ENCODE data around the gene TSEN34.
"Not testable (repeated sequence)": the region's sequence is repeated elsewhere in the genome, so short reads cannot be mapped to it uniquely, and the experiment has no call there.

The TSEN34 gene

DNA sequence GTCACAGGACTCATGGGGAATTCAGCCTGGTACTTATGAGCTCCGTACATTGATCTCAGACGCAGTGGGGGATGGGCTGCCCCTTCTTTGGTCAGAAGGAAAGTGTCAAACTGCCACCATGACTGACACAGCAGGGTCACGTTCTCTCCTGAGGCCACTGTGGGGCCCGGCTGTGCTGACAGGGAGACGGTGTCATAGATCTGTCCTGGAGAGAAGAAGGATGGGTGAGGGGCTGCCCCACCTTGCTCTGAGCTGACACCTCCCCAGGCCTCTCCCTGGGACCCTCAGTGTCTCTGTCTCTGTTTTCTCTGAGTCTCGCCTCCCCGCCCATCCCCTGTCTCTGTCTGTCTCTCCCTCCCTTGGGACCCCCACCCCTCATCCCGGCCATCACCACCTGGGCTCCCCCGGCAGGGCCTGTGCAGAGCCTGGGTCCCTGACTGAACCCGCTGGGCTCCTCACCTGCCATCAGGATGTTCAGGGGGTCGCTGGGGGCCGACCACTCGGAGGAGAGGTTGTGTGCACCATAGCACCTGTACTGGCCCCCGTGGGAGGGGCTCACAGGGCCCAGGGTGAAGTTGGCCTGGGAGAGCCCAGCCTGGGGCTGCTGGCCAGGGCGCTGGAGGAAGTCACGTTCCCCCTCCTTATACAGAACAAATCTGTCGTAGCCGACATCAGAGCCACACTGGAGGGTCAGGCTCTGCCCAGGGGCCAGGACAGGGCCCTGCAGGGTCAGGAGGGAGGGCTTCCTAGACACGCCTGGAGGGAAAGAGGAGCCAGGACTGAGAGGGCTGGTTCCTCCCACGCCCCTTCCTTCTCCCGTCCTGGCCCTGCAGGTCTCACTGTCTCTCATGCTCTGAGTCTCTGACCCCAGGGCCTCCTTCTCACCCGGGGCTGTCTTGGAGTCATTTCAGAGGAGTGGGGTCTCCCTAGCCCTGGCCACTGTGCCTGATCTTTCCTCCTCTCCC, 49.5 kb downstream of the TSEN34 start:
- not testable (repeated sequence) for DNase-seq

DNA sequence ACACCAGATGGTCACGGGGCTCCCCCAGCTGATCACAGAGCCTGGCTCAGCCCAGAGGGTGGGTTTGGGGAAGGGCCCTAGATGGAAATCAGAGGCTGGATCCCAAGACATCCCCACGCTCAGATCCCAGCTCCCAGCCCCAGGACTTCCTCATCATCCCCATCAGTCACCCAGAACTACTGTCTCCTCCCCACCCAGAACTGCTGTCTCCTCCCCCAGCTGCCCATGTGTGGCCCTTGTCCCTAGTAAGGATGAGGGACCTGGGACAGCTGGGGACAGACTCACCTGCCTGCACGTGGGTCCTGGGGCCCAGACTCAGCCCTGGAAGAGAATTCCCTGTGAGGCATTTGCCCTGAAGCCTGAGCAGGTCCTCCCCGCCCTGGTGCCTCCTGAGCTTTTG, 51.1 kb downstream of the TSEN34 start:
- not testable (repeated sequence) for DNase-seq

DNA sequence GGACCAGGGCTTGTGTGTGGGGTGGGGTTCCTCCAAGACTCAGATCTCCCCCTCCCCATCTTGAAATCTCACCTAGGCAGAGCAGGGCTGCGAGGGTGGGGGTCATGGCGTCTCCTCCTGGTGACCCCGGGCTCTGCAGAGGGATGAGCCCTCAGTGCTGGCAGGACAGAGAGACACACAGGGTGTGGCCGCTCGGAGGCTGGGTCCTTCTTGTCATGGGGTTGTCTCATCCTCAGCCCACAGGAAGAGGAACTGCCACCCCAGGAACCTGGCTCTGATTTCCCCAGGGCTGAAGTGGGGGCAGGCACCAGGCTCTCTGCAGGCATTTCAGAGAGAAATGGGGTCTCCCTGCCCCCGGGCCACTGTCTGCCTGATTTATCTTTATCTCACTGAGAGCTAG, 51.5 kb downstream of the TSEN34 start, which contains the start of gene LILRA6:
Gene LILRA6 (minus strand): TSS at position 145 of the 400 bp plus-strand sequence.
- not testable (repeated sequence) for DNase-seq

DNA sequence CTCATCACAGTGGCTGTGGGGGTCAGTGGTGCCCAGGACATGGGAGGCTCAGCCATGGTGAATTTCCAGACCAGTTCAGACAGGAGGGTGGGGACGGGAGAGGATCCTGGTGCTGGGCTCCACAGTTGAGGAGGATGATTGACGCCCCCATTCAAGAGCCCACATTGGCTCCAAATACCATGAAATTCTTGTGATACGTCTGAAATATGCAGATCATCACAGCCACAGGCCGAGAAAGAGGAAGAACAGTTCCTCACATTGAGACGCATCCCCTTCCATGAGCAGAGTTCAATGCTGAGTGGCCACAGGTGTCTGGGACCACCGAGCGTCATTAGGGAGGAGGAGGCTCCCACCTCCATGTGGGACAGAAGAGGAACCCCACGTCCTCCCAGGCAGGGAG, 52.7 kb downstream of the TSEN34 start:
- DNase-seq, result not testable (repeated sequence)

Measured in central memory CD4-positive, alpha-beta T cell (primary cell).